OCI-LY3 (cell line): ENCODE data around the gene C7orf57.

Experiments
- H2AFZ ChIP-seq: fragments of 200-600, 300-600 bp; shearing (Covaris generic); 2 replicates; pipeline ENCODE4 v1.6.0; 2014; ENCODE audit warnings: antibody characterized with exemption, low read depth, low read length
- H3K27ac ChIP-seq: fragments of 200-600, 300-600 bp; sonication (generic); 2 replicates; pipeline ENCODE4 v1.5.1; 2014; ENCODE audit warnings: mild to moderate bottlenecking, low read length, moderate library complexity, mixed read lengths
- H3K27me3 ChIP-seq: fragments of 200-600, 300-600 bp; sonication (generic); 2 replicates; pipeline ENCODE4 v1.6.1; 2014; ENCODE audit warnings: low read depth, low read length, mixed read lengths
- H3K36me3 ChIP-seq: fragments of 200-600, 300-600 bp; sonication (generic); replicated peaks from 2 replicates; pipeline ENCODE3; 2014; ENCODE audit warnings: low read depth, low read length, mixed read lengths
- H3K4me1 ChIP-seq: fragments of 300-600, 200-600 bp; sonication (generic); 2 replicates; pipeline ENCODE4 v1.6.1; 2014; ENCODE audit warnings: low read length, mixed read lengths
- H3K4me2 ChIP-seq: fragments of 200-600, 300-600 bp; sonication (generic); 2 replicates; pipeline ENCODE4 v1.6.1; 2014; ENCODE audit warnings: low read length, mixed read lengths
- H3K4me3 ChIP-seq: fragments of 300-600, 200-600 bp; sonication (generic); 2 replicates; pipeline ENCODE4 v1.5.1; 2014; ENCODE audit warnings: antibody characterized with exemption, mild to moderate bottlenecking, low read length, moderate library complexity
- H3K79me2 ChIP-seq: fragments of 300-600, 200-600 bp; shearing (Covaris generic); 2 replicates; pipeline ENCODE4 v1.6.1; 2014; ENCODE audit warnings: mild to moderate bottlenecking, low read length, mixed read lengths
- H3K9ac ChIP-seq: fragments of 300-600, 200-600 bp; shearing (Covaris generic); 2 replicates; pipeline ENCODE4 v1.6.0; 2014; ENCODE audit warnings: mild to moderate bottlenecking, low read length, moderate library complexity
- H3K9me3 ChIP-seq: fragments of 200-600, 300-600 bp; shearing (Covaris generic); 2 replicates; pipeline ENCODE4 v1.6.1; 2014; ENCODE audit warnings: low read length, mixed read lengths; ENCODE audit not compliant: insufficient read depth
- H4K20me1 ChIP-seq: fragments of 200-600, 300-600 bp; sonication (generic); 2 replicates; pipeline ENCODE4 v1.6.1; 2016; ENCODE audit warnings: low read length, mixed read lengths; ENCODE audit not compliant: insufficient read depth
- CTCF ChIP-seq: fragments of 200-600, 300-600 bp; sonication (generic); IDR thresholded peaks from 2 replicates; pipeline ENCODE4 v1.5.1; 2014; ENCODE audit warnings: antibody characterized with exemption, low read length, low read depth
- EZH2phosphoT487 ChIP-seq: fragments of 200-600 bp; shearing (Covaris generic); IDR thresholded peaks from 2 replicates; pipeline ENCODE4 v1.6.1; 2018; ENCODE audit warnings: antibody characterized with exemption, mixed run types, low read depth

Gene C7orf57

DNA sequence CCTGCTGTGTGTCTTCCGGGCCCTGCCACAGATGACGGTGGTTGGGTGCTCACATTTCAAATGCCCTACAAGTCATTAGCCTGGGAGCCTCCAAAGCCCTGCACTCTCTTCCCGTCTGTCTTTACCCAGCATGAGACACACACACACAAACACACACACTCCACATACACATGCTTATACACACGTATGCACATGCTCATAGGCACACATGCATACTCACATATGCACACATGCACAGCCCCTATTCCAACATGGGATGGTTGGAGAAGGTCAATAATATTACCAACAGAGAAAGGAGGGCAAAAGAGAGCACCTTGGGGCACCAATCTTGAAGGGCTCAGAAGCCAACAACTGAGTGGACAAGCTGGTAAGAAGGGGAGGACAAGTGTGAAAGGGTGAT is 25.4 kb upstream of the C7orf57 start:
- Histone ChIP-seq H4K20me1 (no peaks in the 10 kb centered on the region), H3K27me3 (peaks cover 5% of the 10 kb centered on the region; the same call in 1 of the 2 replicates), H3K79me2 (no peaks in the 10 kb centered on the region), H3K4me3 (no peak overlapping the region), H3K9me3 (no peaks in the 10 kb centered on the region), H3K9ac (no peak overlapping the region), H3K4me2 (no peak overlapping the region), H2AFZ (no peak overlapping the region), H3K36me3 (no peaks in the 10 kb centered on the region), H3K4me1 (peaks cover 17% of the 10 kb centered on the region), H3K27ac (no peak overlapping the region)
- TF ChIP-seq CTCF (no peak), EZH2phosphoT487 (no peak)

DNA sequence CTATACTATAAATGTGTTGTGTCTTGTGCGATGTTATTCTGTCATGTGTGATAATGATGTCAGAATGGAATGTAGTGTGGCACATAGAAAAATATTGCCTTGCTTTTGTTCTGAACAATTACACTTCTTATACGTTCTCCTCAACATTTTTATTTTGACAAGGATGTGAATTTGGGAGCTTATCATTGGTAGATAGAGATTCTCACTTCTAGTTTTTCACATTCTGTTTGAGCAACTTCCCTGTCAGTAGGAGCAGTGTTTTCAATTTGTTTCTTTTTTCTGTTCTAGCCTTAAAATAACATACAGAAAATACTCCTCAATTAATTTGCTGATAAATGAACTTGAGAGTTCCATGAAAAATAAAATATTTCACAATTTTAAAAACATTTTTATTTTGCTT is 24.0 kb upstream of the C7orf57 start:
- no peaks in the 10 kb centered on the region for H3K36me3 ChIP-seq
- H3K4me3 ChIP-seq: peak overlapping the region; percentile 8; the same call in 1 of the 2 replicates
- peak overlapping the region; percentile 44 for H3K4me2 ChIP-seq
- H3K27me3 ChIP-seq: no peaks in the 10 kb centered on the region
- no peak overlapping the region for H3K27ac ChIP-seq
- no peaks in the 10 kb centered on the region for H3K79me2 ChIP-seq
- H3K9ac ChIP-seq: no peak overlapping the region
- no peak for TF ChIP-seq EZH2phosphoT487
- TF ChIP-seq CTCF: no peak
- no peaks in the 10 kb centered on the region for H4K20me1 ChIP-seq
- H3K9me3 ChIP-seq: no peaks in the 10 kb centered on the region
- H2AFZ ChIP-seq: no peak overlapping the region
- H3K4me1 ChIP-seq: peaks cover 16% of the 10 kb centered on the region

DNA sequence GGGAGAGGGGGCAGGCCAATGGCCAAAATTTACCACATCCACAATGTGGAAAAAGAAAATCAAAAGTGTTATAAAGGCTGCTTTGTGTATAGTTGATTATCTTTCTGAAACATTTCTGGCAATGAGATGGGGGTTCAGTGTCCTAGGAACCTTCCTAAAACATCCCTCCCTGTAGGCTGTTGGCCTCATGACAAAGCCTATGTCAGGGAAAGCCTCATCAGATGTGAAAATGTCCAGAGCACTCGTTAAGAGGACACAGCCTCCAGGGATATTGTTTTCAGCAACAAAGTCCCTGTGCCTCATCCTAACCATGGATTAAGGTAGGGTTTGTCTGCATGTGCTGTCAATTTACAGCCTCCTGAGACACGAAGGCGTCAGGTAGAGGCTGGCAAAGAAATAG is 23.4 kb upstream of the C7orf57 start:
- Histone ChIP-seq H3K27me3 (no peaks in the 10 kb centered on the region), H4K20me1 (no peaks in the 10 kb centered on the region), H3K79me2 (no peaks in the 10 kb centered on the region), H3K4me1 (peaks cover 16% of the 10 kb centered on the region), H3K36me3 (no peaks in the 10 kb centered on the region), H3K9ac (no peak overlapping the region), H3K4me2 (peak overlapping the region; percentile 44), H2AFZ (no peak overlapping the region), H3K27ac (no peak overlapping the region), H3K9me3 (no peaks in the 10 kb centered on the region), H3K4me3 (peak overlapping the region; percentile 8; the same call in 1 of the 2 replicates)
- TF ChIP-seq CTCF (no peak), EZH2phosphoT487 (no peak)

GRCh38 chr7:48016641-48017040 is 18.7 kb upstream of the C7orf57 start:
- Histone ChIP-seq H3K79me2 (no peaks in the 10 kb centered on the region), H2AFZ (no peak overlapping the region), H3K27me3 (no peaks in the 10 kb centered on the region), H3K9ac (no peak overlapping the region), H4K20me1 (no peaks in the 10 kb centered on the region), H3K27ac (no peak overlapping the region), H3K4me1 (peaks cover 5% of the 10 kb centered on the region), H3K4me3 (no peak overlapping the region), H3K36me3 (no peaks in the 10 kb centered on the region), H3K4me2 (no peak overlapping the region), H3K9me3 (no peaks in the 10 kb centered on the region)
- TF ChIP-seq CTCF (no peak), EZH2phosphoT487 (no peak)
